Nasal cavity respiratory epithelium epithelial cell of viscerocranial mucosa (primary cell): ENCODE results near the gene CFHR1. TPM values are rescaled to one million over a fixed set of nuclear protein-coding genes. Genes with fewer than 3 reads are reported as not detected.

Experiments used
- total RNA-seq: library from RNA; depleted of rRNA; stranded (reverse); fragments of >200 nt; gene quantifications from 2 replicates; pipeline ENCODE4 v1.2.3, GENCODE V29; 2014

CFHR1 gene
- not detected in 2 replicates for total RNA-seq

GRCh38 chr1:196819531-196819930 lies at the start of gene CFHR1:
CFHR1 (plus strand) TSS chr1:196819731; CDS start chr1:196819845, 114 bp downstream.

DNA sequence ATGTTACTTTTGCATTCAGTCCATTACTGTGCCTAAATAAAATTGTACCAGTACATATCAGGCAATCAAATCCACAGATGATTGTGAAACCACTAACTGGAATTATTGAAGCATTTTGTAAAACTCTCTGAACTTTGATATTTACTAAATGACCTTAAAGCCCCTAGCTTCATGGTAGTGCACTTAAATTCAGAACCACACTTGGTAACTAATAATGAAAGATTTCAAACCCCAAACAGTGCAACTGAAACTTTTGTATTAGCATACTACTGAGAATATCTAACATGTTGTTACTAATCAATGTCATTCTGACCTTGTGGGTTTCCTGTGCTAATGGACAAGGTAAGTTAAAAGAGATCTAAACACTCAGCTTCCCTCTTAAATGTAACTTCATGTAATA lies 44.9 kb upstream of the CFHR1 start, which contains the start of gene CFHR3:
Gene CFHR3 (plus strand): TSS at position 238 of the 400 bp plus-strand sequence. CDS start 47 bp downstream, at position 285.

Other genes with a start within 250 kb of the CFHR1 start
- 0.34 and 0.50 TPM in 2 replicates for gene KCNT2, start 211.3 kb upstream of the CFHR1 start, total RNA-seq
- gene CFH, start 167.7 kb upstream of the CFHR1 start, total RNA-seq: 30.4 and 53.4 TPM in 2 replicates
- 0.14 TPM in 1 of 2 replicates, not detected in the other for gene CFHR3, start 44.9 kb upstream of the CFHR1 start, total RNA-seq
- not detected in 2 replicates for gene CFHR4, start 68.3 kb downstream of the CFHR1 start, total RNA-seq
- not detected in 2 replicates for gene CFHR2, start 124.0 kb downstream of the CFHR1 start, total RNA-seq
- not detected in 2 replicates for gene CFHR5, start 157.8 kb downstream of the CFHR1 start, total RNA-seq
- gene F13B, start 247.5 kb downstream of the CFHR1 start, total RNA-seq: not detected in 2 replicates